Transverse colon (tissue), 4 donors: Measurements from ENCODE around the gene ITPKB. TPM values are rescaled to one million over a fixed set of nuclear protein-coding genes. Genes with fewer than 3 reads are reported as not detected.
"Not testable (repeated sequence)": the region's sequence is repeated elsewhere in the genome, so short reads cannot be mapped to it uniquely, and the experiment has no call there.

ENCODE experiments used
- DNase-seq: peaks from one replicate; pipeline ENCODE4 v3.0.0-alpha.2; 2019
- H3K27ac ChIP-seq, 4 donors: fragments of 200-600 bp; sonication (generic); 2 replicates each; pipeline ENCODE4 v1.5.1; 2016 to 2018; ENCODE audit warnings: inconsistent platforms in 4 of 4
- H3K27me3 ChIP-seq: fragments of 200-600 bp; sonication (generic); 2 replicates; pipeline ENCODE4 v1.5.1; 2017; ENCODE audit warnings: inconsistent platforms
- H3K36me3 ChIP-seq, 4 donors: fragments of 200-600 bp; sonication (generic); 2 replicates each; pipeline ENCODE4 v1.5.1; 2017 to 2019; ENCODE audit warnings: inconsistent platforms in 4 of 4
- H3K4me1 ChIP-seq, 4 donors: fragments of 200-600 bp; sonication (generic); 2 replicates each; pipeline ENCODE4 v1.5.1; 2017 to 2020; ENCODE audit warnings: inconsistent platforms in 4 of 4
- H3K4me3 ChIP-seq, 4 donors: fragments of 200-600 bp; sonication (generic); 1 replicate in 1 of 4; 2 replicates in 3 of 4; pipeline versions ENCODE4 v1.5.1 to v1.6.1; 2017 to 2019; ENCODE audit warnings: inconsistent platforms in 4 of 4
- H3K9me3 ChIP-seq, 2 donors: fragments of 200-600 bp; sonication (generic); 2 replicates each; pipeline ENCODE4 v1.5.1; 2017 to 2019; ENCODE audit warnings: inconsistent platforms in 2 of 2
- CTCF ChIP-seq, 5 experiments: fragments of 200-600 bp in 3 of 5; fragments of 450-650 bp in 2 of 5; sonication (generic) in 3 of 5; IDR thresholded peaks; 1 replicate in 2 of 5; 2 replicates in 3 of 5; pipeline ENCODE4 v1.5.1; 2016 to 2017; ENCODE audit warnings: antibody characterized with exemption in 5 of 5, inconsistent platforms in 3 of 5, mild to moderate bottlenecking in 2 of 5, moderate library complexity in 1 of 5
- EP300 ChIP-seq: sonication (generic); formaldehyde crosslinking; IDR thresholded peaks from one replicate; pipeline ENCODE4 v1.6.1; 2017; ENCODE audit warnings: antibody characterized with exemption, low read depth
- POLR2A ChIP-seq: fragments of 450-650 bp; IDR thresholded peaks from one replicate; pipeline ENCODE4 v1.6.1; 2016; ENCODE audit warnings: antibody characterized with exemption, mild to moderate bottlenecking, moderate library complexity
- POLR2AphosphoS5 ChIP-seq, 3 donors: sonication (generic); formaldehyde crosslinking; IDR thresholded peaks; one replicate each; pipeline ENCODE4 v1.6.1; 2016; ENCODE audit warnings: antibody characterized with exemption in 3 of 3
- WGBS, 2 donors: methylation state at CpG; one replicate each; pipeline ENCODE4 v1.1.5; 2018; ENCODE audit warnings: low coverage in 1 of 2; 5-methylcytosine and 5-hydroxymethylcytosine counted together
- in situ Hi-C, 4 donors: fragments of 200-750 bp; cut with MboI; loops; one replicate each; pipeline versions ENCODE4 v1.15.0 to v1.15.1; 2017; ENCODE audit warnings: low sequenced_read_pairs in 3 of 4, low pct_ligation_motif_present in 1 of 4, low pct_unique_long_range_greater_than_20kb in 1 of 4
- intact Hi-C: fragments of 100-400 bp; cut with DNase I; formaldehyde crosslinking; loops from one replicate; pipeline ENCODE4 v1.15.1; 2023; ENCODE audit warnings: low total_unique reads
- total RNA-seq, 4 donors: library from RNA; depleted of rRNA; stranded (reverse); fragments of >200 nt; gene quantifications; one replicate each; pipeline ENCODE4 v1.1.0, GENCODE V29; 2016

ITPKB gene
- total RNA-seq, 4 donors from 2014 or later = 14.3 to 57.6 (median 23.7) TPM

- intact Hi-C loops = no loop called here
- in situ Hi-C loops = no loop called here
- no peak overlapping the region for H3K27ac ChIP-seq
- H3K4me3 ChIP-seq = no peak overlapping the region
- no peaks in the 10 kb centered on the region for H3K36me3 ChIP-seq
- no peak for DNase-seq
- TF ChIP-seq EP300 (no peak), POLR2AphosphoS5 (IDR thresholded peaks at IDR 0.05) (no peak), POLR2A (no peak), CTCF (IDR thresholded peaks at IDR 0.05) (no peak)
- no peaks in the 10 kb centered on the region for H3K4me1 ChIP-seq
- no peaks in the 10 kb centered on the region for H3K27me3 ChIP-seq
- no peaks in the 10 kb centered on the region for H3K9me3 ChIP-seq
- 68 to 80% methylated on average over 4 of the region's 4 CpGs for WGBS, 2 donors
Measured at GRCh38 chr1:226748306-226748705, 9.2 kb upstream of the ITPKB start.

- H3K27me3 ChIP-seq, in situ Hi-C loops, H3K27ac ChIP-seq, H3K9me3 ChIP-seq, H3K4me1 ChIP-seq, H3K4me3 ChIP-seq, DNase-seq, intact Hi-C loops, H3K36me3 ChIP-seq: not testable (repeated sequence)
- WGBS, 2 donors = 95 to 96% methylated on average over 6 to 17 of the region's 17 CpGs
Measured at GRCh38 chr1:226747519-226748263, 8.6 kb upstream of the ITPKB start.

DNA sequence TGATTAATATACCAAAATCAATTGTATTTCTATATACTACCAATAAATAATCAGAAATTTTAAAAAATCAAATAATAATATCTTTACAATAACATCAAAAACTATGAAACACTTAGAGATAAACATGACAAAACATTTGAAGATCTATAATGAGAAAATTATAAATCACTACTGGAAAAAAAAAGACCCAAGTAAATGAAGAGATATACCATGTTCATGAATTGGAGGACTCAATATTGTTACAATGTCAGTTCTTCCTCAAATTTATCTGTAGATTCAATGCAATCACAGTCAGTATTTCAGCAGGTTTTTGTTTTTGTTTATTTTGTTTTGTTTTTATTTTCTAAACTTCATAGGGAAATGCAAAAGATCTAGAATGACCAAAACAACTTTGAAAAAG lies 4.2 kb upstream of the ITPKB start:
- no peak for TF ChIP-seq CTCF (IDR thresholded peaks at IDR 0.05)
- no peak for TF ChIP-seq POLR2A
- no peak for TF ChIP-seq EP300
- no peak for TF ChIP-seq POLR2AphosphoS5 (IDR thresholded peaks at IDR 0.05)
- H3K4me1 ChIP-seq = peaks cover 4 to 11% (median 9%) of the 10 kb centered on the region in 4 donors
- intact Hi-C loops = no loop called here
- H3K4me3 ChIP-seq = no peak overlapping the region
- DNase-seq = no peak
- no peaks in the 10 kb centered on the region for H3K9me3 ChIP-seq
- H3K27ac ChIP-seq = no peak overlapping the region
- no peaks in the 10 kb centered on the region for H3K27me3 ChIP-seq
- in situ Hi-C loops = no loop called here
- H3K36me3 ChIP-seq = no peaks in the 10 kb centered on the region

- Histone ChIP-seq H3K27me3 (no peaks in the 10 kb centered on the region), H3K4me1 (peaks cover 10 to 22% (median 17%) of the 10 kb centered on the region in 4 donors), H3K4me3 (no peak overlapping the region), H3K36me3 (no peaks in the 10 kb centered on the region), H3K27ac (no peak overlapping the region), H3K9me3 (no peaks in the 10 kb centered on the region)
- WGBS, 2 donors = 84% methylated on average over 3 of the region's 3 CpGs; no CpG with 5 or more reads in 1 of the 2 donors
- TF ChIP-seq CTCF (IDR thresholded peaks at IDR 0.05) = no peak
- no peak for TF ChIP-seq EP300
- TF ChIP-seq POLR2AphosphoS5 (IDR thresholded peaks at IDR 0.05) = no peak
- no peak for TF ChIP-seq POLR2A
- DNase-seq = no peak
- in situ Hi-C loops = no loop called here
- intact Hi-C loops = no loop called here
Measured at GRCh38 chr1:226741009-226741408, 1.9 kb upstream of the ITPKB start.
